Activated T-cell treated with anti-CD3 and anti-CD28 coated beads for 4 hours (primary cell): ENCODE measurements around the gene C1orf35.

Experiments used
- DNase-seq: peaks from one replicate; pipeline ENCODE4 v3.0.0-alpha.2; 2020

The C1orf35 gene

DNA sequence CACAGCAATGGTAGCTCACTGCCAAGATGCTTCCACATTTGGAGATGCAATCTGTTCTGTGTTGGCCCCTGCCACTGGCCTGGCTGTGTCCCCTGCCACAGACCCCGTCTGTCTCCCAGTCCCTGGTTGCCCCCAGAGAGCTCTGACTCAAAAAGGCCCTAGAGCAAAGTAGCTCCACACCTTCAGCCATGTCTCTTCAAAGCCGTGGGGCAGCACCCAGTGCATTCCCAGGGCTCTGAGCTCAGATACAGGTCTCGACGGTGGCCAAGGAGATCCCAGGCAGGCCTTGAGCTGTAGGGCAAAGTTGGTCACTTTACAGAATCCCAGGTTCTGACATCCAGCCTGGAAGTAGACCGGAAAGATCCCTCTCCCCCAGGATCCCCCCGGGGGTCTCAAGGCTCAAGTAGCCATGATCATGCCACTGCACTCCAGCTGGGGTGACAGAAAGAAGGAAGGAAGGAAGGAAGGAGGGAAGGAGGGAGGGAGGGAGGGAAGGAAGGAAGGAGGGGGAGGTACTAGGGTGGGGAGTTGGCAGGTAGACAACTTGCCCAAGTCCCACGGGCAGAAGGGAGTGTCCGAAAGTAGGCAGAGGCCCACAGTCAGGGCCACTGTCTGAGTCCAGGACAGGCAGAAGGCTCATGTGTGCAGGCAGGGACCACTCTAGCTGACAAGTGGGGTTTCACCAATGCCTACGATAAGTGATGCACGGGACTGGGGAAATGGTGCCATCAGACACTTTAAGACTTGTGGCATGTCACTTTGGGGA is 25.4 kb downstream of the C1orf35 start:
- DNase-seq, result no peak

DNA sequence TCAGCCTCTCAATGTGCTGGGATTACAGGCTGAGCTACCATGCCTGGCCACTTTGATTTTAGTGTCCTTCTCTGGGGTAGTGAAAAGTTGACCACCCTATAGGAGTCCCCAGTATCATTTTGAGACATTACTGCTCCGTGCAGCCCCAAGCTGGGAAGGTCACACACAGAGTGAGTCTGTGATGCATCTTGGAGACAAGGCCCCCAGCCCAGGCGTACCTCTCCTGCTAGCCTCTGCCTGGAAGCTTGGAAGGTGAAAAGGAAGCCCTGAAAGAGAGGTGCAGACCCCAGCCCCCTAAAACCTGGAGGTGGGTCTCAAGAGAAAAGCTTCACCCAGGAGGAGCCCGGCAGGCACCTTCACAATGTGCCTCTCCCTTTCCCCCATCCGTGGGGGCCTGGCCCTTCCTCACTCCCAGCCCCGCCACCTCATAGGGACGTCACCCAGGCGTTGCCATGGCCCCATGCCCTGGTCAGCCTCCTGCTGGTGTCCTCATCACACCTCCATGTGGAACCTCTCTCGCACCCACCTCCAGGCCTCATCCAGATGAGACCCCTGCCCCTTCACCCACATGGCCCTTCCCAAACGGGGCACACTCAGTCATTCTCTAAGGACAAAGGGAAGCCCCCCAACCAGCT is 26.2 kb downstream of the C1orf35 start:
- DNase-seq, result no peak

GRCh38 chr1:228075801-228076271 is 27.3 kb downstream of the C1orf35 start:
- no peak for DNase-seq

DNA sequence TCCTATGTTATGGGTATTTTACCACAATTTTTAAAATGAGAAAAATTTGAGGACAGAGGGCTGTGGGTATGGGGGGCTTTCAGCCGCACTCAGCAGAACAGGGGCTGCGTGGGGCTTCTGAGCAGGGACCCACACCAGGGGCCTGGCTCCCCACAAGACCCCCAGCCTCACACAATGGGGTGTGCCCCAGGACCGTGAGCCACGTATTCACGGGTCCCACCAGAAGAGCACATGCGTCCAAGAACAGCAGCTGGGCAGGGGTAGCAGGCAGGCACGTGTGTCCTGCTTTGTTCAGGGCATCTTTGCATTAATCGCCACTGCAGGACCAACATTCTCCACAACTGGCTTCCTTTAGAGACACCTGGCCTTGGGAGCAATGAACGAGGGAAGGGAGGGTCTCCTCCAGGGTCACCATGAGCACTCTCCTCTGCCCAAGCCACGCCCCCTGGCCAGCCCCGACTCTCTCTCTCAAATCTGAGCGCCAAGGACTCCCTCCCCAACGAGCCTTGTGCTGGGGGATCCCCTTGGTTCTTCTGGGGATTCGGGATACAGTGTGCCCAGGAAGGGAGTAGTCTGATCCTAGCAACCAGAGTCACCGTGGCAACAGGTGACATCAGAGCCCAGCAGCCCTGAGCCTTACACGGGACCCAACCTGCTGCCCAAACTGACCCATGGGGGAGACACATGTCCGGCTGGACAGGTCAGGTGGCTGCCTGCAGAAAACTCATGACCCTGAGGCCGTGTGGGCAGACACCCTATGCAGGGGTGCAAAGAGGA is 28.0 kb downstream of the C1orf35 start:
- no peak for DNase-seq

DNA sequence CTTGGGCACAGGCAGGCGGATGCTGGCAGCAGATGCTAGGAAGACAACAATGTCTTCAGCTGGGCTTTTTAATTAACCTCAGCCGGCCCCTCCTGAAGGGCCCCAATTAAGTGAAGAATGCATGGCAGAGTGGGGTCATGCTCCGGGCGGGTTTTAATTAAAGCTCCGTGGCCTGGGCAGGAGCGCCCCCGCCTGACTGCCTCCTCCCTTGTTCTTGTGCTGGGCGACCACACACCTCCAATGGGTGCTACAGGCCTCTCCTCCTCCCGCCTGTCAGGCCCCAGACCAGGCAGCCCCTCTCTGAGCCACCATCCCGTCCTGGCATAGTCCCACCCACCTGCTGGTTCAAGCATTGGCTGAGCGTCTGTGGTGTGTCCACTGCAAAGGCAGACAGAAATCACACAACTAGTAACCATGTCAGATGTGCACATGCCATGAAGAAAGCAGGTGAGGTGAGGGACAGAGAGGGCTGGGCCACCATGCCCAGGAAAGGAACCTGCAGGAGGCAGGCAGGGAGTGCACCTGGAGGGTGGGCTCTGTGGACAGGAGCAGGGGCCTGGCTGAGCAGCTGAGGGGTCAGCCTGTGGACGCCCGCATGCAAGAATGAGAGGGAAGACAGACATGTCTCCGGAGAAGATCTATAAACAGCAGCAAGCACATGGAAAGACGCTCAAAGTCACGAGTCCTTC is 29.1 kb downstream of the C1orf35 start:
- DNase-seq, result no peak

GRCh38 chr1:228073061-228073856 is 29.9 kb downstream of the C1orf35 start:
- no peak for DNase-seq

GRCh38 chr1:228072658-228073043 is 30.5 kb downstream of the C1orf35 start:
- DNase-seq, result no peak

GRCh38 chr1:228071839-228072657 is 31.1 kb downstream of the C1orf35 start:
- no peak for DNase-seq

- DNase-seq, result no peak
Observed at GRCh38 chr1:228070851-228071250, 32.3 kb downstream of the C1orf35 start.

DNA sequence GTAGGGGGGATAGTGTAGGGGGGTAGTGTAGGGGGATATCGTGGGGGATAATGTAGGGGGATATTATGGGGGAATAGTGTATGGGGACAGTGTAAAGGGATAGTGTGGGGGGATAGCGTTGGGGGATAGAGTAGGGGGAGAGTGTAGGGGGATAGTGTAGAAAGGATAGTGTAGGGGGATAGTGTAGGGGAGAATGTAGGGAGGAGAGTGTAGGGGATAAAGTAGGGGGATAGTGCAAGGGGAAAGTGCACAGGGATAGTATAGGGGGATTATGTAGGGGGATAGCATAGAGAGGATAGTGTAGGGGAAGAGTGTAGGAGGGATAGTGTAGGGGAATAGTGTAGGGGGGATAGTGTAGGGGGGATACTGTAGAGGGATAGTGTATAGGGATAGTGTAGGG is 33.0 kb downstream of the C1orf35 start:
- no peak for DNase-seq

- DNase-seq, result no peak
Observed at GRCh38 chr1:228068359-228068758, 34.8 kb downstream of the C1orf35 start.

DNA sequence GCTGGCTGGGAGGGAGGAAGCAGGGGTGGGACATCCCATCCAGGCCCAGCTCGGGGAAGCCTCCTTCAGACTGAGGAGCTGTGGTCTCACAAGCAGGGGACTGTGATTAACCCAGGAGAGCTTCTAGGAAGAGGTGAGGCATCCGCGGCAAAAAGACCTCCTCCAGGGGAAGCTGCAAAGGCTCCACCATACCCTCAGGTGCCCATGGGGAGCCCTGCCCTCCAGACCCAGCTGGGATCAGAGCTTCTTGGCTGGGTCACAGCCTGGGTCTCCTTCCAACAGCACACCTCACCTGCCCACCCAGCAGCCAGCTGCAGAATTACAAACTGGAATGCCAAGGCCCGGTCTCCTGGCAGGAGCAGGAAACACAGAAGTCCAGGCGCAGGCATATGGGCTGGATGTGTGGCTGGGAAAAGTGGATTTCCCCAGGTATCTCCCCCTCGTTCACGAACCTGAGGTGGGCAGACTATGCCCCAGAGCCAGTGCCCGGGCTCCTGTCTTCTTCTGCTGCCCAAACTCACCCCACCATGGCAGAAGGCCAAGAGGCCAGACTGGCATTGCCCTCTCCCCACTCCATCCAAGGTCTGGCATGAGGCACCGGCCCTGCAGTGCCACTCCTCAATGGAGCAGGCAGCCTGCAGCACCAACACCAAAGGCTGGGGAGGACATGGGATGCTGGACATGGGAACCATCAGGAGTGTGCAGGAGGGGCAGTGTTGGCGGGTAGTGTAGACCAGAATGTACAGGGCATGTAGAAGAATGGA is 36.1 kb downstream of the C1orf35 start:
- DNase-seq, result no peak

GRCh38 chr1:228066416-228066815 is 36.7 kb downstream of the C1orf35 start:
- no peak for DNase-seq

GRCh38 chr1:228065543-228066347 is 37.4 kb downstream of the C1orf35 start:
- DNase-seq, result no peak

DNA sequence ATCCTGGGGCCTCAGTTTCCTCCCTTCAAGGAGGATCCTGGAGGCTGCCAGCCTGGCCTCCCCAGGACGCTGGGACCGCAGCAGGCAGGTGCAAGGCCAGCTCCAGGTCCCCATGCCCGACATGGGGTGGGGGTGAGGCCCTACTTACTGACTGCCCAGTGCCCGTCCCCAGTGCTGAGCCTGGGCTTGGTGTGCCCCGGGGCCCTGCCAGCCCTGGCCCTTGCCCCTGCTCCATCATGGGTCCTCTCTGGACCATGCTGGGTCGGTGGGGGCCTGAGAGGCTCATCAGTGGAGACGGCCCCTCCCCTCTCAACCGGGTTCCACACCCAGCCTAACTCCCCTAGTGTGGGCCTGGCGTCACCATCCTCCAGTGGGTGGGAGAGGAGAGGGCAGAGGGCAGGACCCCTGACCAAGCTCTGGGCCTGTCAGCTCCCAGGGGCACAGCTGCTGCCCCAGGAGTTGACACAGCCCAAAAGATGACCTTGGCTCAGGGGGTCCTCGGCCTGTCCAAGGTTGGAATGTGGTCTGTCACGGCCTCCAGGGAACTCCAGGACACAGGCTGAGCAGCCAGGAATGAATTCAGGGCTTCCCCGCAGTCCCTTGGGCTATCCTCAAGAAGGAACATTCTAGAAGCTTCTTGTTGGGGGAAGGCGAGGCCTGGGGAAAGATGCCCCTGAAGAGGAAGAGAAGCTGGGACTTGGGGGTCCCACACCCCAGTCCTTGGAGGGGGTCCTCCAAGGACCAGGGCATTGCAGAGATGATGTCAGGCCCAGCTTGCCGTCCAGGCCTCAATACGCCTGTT is 38.2 kb downstream of the C1orf35 start:
- no peak for DNase-seq

- no peak for DNase-seq
Observed at GRCh38 chr1:228064296-228064695, 38.8 kb downstream of the C1orf35 start.

DNA sequence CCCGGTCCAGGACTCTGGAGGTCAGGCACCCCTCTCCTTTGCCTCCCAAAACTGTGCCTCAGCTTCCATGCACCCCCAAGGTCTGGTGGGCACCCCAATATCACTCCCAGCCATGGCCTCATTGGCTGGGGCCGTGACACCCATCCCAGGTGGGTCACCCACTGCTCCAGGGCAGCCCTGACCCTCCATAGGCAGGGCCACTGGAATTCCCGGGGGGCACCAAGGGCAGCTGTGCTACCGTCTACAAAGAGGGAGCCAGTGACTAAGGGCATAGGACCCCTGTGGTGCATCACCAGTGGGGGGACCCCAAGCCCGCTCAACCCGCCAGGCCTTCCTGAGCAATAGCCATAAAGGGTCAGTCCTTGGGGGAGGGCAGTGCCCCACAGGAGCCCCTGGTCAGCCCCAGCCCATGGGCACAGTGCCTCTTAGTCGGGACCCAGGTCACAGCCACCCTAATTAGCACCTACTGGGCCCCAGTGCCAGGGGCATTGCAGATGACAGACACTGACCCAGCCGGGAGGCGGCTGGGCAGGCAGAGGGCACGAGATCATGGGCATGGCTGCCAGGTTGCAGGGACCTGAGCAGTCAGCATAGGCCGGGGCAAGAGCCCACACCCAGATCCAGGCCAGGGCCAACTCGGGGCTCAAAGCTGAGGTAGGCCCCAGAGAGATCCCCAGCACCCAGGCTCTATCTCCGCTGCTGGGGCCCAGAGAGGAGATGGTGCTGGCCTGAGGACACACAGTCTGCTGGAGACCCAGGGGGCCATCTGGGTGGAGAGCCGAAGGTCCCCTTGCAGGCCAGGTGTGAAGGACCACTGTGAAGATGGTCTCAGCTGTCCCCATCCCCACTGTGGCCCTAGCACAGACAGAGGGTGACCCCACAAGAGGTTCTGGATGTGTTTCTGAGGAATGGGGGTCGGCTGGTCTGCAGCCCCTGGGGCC is 39.6 kb downstream of the C1orf35 start:
- DNase-seq, result no peak

DNA sequence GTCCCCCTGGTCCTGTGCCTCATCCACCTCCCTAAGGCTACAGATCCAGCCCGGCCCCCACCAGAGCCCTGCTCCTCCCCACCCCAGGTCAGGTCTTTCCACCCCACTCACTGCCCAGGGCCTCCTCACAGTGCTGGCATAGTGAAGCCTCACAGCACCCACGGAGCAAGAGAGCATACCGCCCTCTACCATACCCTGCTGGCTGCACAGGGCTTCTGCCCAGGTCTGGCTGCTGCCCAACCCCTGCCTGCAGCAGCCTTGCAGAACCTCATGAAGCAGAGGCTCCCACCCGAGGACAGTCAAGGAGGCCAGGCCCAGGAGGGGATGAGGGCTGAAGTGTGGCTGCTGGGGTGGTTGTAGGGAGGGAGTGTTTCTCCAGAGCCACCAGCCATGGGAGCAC is 40.3 kb downstream of the C1orf35 start:
- DNase-seq, result no peak
